ENCODE data around the gene GPR107.

Gene GPR107

DNA sequence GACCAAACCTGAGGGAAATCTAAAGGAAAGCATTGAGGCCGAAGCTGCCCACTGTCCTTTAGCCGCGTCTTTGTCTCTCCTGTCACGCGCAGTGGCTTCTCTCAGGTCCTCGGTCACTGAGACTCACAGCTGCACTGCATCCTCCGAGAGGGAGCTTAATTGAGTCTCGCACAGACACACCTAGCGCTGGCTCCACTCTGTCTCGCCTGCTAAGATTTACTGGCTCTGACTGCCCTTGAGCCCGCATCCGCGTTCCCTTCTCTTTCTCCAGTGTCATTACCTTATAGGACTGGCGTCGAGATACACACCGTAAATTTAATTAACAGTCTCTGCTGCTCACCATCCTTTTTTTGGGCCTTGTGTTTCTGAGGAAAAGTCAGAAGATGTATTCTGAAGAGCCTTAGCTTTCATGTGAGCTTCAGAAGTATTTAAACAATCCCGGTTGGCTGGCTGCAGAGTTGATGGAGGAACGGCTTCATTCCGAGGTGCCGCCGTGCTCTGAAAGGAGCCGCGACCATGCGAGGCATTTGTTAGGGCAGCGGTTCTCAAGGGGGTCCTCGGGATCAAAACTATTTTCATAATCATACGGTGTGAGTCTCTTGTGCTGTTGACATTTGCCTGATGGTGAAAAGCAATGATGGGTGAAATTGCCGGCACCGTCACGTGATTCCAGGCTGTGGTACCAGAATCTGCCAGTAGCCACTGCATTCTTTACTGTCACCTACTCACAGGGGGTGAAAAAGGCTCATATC lies 58.3 kb downstream of the GPR107 start:
- no peak for DNase-seq

DNA sequence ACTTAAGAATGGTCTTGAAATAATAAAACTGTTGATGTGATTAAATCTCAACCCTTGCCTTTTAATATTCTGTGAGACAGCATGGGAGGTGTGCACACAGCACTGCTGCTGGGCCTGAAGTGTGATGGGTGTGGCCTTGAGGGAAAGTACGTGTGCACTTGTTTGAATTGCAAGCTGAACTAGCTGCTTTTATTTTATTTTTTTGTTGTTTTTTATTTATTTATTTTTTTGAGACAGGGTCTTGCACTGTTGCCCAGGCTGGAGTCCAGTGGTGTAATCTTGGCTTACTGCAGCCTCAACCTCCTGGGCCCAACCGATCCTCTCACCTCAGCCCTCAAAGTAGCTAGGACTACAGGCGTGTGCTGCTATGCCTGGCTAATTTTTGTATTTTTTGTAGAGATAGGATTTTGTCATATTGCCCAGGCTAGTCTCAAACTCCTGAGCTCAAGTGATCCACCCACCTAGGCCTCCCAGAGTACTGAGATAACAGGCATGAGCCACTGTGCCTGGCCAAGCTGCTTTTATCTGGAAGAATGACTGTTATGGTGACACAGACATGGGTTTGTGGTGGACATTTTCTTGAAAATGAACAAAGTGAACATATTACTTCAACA lies 58.9 kb downstream of the GPR107 start:
- DNase-seq, result no peak

DNA sequence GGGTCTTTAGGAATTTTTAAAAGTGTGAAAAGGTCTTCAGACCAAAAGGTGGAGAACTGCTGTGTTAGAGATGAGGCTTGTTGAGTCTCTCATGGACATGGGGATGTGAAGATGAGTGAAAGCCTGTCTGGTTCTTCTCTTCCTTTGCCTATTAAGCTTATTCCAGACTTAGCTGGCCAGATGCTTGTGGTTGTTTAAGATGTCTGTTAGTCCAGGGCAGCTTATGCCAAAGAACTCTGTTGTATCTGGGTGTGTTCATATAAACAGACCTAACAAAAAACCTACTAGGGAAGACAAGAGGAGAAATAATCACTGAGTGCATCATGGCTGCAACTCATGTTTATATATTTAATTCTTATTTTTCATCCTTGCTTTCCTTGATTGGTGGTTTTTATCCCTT lies 61.0 kb downstream of the GPR107 start:
- no peak for DNase-seq

DNA sequence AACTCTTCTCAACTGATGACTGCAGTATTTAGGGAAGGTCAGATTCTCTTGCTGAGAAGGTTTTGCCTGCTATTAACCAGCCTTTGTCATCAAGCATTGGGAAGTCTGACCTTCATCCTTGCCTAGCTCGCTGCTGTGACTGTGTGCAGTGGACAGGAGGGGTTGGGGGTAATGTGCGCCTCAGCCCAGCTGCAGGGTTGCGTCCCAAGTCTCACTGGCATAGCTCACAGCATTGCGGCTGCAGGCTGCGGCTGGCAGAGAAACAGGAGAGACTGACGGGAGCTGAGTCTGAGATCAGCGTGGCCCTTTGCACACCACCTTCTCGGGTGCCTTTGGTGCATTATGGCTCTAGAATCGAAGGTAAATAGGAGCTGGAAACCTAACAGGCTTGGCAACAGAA lies 62.6 kb downstream of the GPR107 start:
- no peak for DNase-seq

DNA sequence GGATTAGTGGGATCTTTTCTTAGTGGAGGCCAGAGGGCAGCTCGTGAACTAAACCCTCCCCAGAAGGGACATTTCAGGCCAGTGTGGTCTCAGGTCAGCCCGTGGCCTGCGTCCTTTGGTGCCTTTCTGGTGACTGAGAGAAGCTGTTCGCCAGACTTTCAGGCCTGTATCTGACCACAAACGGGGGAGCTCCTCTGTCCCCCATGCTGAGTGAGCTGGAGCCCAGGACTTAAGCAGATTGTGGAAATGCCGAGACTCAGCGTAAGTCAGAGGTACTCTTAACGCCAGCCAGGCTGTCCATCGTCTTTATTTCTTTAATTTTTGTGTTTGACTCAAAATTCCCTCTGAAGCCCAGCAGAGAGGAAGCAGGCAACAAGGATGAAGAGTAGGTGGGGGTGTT lies 63.7 kb downstream of the GPR107 start:
- DNase-seq, result no peak

DNA sequence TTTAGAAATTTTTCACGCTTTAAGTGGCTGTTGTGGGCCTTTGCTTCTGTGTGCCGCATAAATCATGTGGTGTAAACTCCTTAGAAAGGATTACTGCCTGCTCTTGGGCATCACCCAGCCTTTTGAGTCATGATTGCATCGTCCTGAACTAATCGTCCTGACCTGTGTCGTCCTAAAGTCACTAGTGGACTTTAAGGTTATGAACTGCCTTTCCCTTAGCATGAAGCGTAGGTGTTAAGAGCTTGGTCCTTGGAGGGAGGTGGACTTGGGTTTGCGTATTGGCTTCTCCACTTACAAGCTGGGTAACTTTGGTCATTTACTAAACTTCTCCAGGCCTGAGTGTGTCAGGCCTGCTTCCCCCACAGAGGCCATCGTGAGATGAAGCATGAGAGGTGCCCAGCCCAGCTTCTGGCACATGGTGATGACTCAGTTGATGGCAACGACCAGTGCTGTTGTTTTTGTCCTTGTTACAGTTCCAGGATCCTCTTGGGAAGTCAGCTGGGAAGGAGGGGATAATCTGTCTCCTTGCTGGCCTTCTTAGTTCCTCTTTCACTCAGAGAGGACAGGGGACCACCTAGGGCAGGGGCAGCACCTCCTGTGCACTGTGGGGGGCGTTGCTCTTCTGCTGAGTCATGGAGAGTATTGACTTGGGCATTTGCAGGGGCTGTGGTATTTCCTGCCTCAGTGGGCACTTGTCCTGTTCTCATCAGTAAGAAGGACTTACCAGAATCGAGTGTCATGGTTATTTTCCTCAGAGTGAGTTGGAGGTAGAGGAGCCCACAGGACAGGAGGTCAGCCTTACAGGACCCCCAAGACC lies 64.3 kb downstream of the GPR107 start:
- DNase-seq, result no peak

DNA sequence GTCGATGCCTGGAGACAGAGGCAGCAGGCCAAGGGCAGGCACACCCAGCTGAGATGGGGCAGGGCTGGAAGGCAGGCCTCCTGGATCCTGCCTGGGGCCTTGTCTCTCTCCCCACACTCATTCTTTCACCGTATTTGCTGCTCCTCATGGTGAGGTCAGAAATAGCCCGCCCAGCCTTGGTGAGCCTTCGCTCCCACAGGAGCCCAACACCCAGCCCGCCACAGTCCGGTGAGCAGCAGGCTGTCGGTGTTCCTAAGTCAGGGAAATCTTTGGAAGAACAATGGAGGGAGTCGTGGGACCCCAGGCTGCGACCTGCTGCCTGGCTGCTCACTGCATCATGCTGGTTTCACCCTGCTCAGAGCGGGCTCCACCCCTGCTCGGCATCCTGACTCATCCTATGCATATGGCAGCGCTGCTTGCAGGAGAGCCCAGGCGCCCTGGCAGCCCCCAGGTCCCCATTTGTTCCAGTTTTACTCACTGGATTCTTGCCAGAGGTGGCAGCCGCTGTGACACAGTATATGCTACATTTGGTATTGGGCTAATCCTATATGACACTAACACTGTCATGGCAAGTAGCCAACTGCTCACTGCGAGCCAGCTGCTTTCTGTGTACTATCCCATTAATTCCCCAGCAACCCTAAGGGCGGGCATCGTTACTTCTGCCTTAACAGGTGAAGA lies 65.3 kb downstream of the GPR107 start:
- peak; percentile 90 for DNase-seq

DNA sequence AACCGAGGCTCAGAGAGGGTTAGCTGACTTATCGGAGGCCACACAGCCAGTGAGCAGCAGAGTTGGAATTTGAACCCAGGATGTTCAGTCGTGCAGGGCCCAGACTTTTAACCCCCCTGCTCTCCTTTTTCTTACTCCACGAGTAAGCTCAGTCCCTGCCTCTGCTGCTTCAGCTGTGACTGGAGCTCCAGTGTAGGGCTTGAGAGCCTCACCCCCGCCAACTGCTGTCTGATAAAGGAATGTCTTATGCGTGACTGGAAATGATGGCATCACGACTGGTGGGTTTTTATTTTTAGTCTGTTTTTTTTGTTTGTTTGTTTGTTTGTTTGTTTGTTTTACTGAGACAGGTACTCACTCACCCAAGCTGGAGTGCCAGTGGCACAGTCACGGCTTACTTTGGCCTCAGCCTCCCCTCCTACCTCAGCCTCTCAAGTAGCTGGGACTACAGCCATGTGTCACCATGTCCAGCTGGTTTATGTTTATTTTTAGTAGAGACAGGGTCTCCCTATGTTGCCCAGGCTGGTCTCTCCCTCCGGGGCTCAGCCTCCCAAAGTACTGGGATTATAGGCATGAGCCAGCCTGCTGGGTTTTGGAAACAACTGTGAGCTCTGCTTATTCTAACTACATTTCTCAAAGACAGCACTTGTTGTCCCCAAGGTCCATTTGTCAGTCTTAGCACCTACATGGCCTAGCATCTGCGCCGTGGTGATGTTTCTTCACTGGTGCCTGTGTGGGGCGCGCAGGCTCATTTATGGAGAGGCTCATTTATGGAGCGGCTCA lies 66.0 kb downstream of the GPR107 start:
- no peak for DNase-seq

DNA sequence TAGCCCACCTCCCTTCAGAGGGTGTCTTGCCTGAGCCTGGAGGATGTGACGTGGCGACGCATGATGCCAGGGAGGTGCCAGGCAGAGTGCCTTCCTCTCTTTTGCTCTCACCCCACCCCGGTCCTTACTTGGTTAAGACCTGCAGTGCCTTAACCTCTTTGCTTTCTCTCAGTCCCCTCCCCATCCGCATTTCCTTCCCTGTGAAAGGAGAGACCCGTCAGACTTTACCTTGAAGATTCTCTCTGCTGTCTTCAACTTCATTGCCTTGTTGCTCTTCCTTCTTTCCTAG lies 66.5 kb downstream of the GPR107 start:
- DNase-seq, result no peak

DNA sequence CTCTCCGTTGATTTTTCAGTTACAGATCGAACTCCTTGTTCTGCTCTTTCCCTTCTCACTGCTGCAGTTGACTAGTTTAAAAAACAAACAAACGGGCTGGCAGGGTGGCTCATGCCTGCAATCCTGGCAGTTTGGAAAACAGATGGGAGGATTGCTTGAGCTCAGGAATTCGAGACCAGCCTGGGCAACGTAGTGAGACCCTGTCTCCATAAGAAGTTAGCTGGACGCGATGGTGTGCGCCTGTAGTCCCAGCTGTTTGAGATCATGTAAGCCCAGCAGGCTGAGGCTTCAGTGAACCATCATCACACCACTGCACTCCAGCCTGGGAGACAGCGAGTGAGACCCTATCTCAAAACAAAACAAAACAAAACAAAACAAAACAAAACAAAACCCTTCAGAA lies 67.1 kb downstream of the GPR107 start:
- DNase-seq, result no peak

DNA sequence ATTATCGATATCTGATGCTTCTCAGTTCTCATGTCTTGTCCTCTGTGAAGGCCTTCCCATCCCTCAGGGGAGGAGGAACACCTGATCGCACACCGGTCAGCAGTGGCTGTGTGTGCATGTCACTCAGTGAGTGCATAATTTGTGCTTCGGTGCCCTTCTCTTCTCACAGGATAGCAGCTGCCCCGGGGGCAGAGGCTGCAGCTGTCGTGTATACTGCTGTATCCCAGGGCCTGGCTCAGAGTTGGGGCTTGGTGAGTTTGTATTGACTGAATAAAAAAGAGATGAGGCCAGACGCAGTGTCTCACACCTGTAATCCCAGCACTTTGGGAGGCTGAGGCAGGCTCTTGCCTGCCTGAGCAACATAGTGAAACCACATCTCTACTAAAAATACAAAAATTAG lies 68.8 kb downstream of the GPR107 start:
- peak; percentile 80 for DNase-seq

DNA sequence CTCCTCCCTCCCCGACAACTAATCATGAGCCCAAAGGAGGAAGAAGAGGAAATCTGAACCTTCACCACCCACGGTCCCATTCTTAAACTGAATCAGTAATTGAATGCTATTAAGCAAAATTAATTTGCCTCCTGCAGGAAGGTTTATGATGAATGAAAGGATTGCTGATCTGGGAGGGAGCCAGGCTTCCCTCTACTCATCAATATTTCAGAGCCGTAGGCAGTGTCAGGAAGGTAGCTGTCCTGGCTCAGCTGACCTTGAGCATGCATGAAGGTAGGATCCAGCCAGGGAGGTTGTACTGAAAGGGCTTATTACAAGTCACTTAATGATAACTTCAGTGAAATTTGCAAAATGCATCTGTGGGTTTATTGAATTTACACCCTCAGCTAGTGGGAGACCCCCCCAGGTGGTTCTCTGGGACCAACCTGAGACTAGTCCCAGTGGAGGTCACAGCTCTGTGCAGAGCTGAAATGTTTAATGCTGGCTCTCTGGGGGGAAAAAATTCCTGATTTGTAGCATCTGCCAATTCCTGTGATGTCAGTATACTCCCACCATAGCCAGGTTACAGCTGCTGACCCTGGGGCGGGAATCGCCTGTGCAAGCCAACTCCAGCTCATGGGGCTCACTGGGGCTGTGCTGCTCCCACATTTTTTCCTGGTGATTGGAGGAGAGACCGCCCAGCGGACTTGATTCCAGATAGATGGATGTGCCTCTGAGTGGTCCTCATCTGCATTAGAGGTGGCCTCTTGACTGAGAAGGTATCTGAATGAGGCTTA lies 70.6 kb downstream of the GPR107 start:
- DNase-seq, result peak; percentile 24

DNA sequence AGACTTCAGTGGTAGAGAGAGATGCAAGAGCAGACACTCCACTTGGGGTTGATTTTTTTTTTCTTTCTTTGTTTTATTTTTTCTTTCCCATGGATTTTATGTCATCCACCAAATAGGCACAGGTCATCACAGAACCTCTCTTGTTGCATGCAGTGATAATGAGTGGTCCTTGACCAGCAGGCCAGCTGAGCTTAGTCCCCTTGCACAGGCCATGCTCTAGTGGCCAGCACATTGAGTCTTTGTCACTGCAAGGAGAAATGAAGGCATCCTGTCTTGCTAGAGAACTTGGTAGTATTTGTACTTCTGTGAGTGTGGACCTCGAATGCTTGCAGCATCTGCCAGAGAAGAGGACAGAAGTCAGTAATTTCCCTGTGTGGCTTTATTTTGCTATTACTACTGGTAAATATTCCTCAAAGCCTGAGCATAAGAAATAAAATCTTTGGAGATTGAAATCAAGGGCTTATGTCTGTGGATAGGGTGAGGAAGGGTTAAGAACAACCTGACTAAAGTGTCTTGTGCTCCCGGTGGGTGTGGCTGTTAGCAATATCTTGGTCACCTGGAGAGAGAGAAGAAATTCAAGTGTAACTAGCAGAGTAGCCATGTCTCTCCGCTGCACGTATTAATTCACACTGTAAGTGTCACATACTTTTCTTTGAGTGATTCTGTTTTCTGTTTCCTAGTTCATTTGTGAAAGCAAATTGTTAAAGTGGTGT lies 73.2 kb downstream of the GPR107 start:
- no peak for DNase-seq

DNA sequence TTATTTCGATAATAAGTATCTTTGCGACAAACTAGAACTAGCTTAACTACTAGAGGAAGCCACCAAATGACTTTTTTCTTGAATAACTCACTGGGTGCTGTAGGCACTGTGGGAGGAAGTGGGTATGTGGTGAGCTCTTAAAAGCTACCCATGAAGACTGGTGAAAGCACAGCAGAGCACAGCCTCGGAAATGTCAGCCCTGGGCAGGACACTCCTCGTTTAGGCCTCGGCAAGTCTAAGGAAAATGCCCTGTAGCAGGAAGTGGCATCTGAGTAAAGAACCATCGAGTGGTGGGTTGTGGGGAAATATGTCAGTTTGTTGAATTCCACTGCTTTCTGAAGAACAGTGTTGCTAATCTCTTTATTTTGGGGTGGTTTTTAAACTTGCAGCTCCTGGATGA lies 74.5 kb downstream of the GPR107 start:
- no peak for DNase-seq

DNA sequence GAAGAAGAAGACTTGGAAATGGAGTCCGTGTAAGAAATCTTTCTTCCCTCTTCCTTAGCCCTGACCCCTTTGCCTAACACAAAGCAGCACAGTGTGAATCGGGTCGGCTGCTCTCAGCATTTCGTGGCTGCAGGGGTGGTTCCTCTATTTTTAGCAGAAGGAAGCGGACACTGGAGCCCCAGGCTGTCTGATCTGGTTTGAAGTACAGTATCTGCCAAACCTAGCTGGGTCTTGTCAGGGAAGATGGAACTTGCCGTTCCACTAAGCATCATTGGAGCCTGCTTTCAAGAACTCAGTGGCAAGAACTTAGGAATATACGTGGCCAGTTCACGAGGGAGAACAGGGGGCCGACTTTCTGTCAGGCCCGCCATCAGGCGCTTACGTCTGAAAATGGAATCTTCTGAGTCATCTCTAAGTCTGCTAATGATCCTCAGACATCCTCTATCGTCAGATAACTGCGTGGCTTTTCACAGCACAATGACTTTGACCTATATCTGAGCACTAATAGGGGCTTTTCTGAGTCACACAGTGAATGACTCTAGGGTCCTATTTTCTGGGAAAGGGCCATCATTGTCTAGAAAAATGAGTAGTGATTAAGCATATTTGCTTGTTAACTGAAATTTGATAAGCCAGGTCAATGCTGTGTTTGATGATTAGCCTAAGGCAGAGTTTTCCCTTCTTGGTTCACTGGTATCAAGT lies 75.2 kb downstream of the GPR107 start:
- DNase-seq, result peak; percentile 51

DNA sequence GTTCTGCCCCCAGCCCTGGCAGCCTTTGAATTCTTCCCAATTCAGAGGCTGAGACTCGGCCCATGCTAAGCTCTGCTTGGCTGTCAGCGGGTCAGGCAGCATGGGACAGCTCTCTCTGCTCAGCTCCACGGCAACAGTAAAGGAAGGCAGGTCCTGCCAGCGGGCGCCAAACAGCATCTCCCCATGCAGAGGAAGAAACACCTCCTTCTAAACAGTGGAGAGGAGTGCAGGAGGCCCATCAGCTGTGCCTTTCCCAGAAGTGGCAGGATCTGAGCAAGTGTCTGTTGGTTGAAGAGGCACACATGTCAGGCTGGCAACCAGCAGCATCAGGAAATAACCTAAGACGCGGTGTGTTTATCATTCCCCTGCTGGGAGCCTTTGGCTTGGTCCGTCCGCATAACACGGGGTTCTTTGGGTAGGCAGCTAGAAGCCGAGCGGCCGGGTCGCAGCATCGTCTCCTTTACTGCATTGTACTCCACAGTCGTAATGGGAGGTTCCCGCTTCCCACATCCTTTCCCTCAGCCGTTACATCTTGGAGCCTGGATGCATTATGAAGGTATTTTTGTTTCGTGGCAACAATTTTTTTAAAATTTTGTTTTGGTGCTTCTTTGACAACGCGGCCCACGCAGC lies 75.8 kb downstream of the GPR107 start:
- DNase-seq, result no peak

DNA sequence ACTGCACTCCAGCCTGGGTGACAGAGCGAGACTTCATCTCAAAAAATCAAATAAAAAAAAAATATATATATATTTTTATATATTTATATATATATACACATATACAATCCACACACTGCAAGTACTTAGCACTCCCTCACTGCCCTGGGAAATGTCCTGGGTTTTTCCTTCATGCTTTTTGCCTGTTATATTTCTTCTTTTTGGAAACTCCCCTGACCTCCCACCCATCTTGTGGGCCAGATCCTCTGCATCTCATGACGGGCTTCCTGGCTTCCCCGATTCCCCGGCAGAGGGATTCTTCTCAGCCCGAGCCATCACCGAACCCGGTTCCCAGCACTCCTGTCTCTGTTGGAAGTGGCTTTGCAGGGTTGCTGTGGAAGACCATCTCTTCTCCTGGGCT lies 79.0 kb downstream of the GPR107 start:
- no peak for DNase-seq

DNA sequence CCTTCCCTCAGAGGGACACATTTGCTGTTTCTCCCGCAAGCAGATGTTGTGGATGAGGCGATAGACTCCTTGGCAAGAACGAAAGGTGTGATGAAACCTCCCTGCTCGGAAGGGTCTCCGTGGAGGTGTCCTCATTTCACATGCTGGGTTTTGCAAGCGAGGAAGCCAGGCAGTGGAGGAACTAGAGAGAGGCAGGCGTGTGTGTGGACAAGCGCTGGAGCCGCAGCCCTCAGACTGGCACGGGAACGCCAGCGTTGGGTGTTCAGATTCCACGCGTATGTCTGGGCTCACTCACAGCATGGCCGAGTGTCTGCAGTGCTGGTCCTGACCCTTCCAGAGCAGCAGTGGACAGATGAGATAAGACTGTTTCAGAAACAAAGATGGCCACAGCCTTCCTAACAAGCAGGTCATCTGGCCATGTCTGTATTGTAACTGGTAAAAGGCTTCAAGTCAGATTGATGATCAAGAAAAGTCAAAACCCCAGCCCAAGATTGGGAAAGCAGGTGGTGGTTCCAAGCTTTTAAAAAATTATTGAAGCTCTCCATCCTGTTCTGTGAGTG lies 83.5 kb downstream of the GPR107 start:
- no peak for DNase-seq

DNA sequence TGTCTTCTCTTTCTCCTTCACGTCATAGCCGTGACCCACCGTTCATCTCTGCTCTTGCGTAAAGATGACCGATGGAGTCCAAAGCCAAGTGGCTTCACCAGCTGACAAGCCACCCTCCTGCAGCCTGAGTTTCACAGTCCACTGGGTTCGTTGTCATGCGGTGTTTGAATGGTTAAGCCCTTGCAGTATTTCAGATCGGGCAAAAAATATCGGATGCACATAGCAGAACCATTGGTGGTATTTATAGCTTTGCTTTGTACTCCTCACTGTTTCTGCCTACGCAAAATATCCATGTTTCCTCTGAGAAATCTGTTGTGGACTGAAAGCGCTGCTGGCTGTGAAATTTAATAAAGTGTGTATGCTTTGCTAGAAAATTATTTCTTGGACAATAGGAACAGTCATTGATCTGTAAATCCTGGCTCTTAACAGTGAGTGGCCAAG lies 84.0 kb downstream of the GPR107 start:
- no peak for DNase-seq

DNA sequence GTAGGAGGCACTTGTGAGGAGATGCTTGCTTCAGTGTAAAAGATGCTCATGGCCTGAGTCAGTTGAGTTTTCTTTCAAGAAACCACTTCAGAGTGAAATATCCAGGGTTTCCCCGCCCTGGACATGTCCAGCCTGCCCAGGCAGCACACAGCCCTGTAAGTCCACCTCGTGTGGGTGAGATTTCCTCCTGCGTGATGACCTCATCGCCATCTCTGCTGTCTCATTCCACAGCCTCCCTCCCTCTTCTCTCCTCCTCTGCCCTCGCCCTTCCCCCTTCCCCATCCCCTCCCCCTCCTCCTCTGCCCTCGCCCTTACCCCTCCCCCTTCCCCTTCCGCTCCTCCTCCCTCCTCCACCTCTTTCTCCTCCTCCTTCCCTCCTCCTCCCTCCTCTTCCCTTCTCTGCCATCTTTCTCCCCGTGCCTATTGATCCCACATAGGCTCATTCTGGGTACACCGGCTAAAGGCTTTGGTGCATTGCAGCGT lies 84.5 kb downstream of the GPR107 start:
- DNase-seq, result no peak
